Heart left ventricle (tissue), 13 donors: ENCODE results near the gene LMOD3.

Experiments
- POLR2A ChIP-seq, 2 donors: fragments of 450-650 bp; IDR thresholded peaks; one replicate each; pipeline ENCODE4 v1.6.1; 2017; ENCODE audit warnings: antibody characterized with exemption in 2 of 2, mild to moderate bottlenecking in 2 of 2, moderate library complexity in 2 of 2
- TF ChIP-seq, protein P1 (sequence below), 12 donors: fragments of 200-600 bp; sonication (generic) in 4 of 12; IDR thresholded peaks; one replicate each; pipeline versions ENCODE4 v1.5.0 to v1.8.0; 2018 to 2022; ENCODE audit warnings: antibody characterized with exemption in 12 of 12, mild to moderate bottlenecking in 5 of 12
- donor health status: ischemic (EF 13 %, LVEDD 7.1; RV severe dilation, severe dysfunction).
- donor health status: DM: no; HTN: yes; CAD: no.
- donor health status: DM: no; HTN: no; CAD: no.
- donor health status: ischemic (EF 25% LVEDD 6.9; RV normal size, moderate dysfunction).
- donor health status: ischemic (EF 25% LVEDD 5.7; RV mildly dilated, moderate dysfunction).
- donor health status: ischemic (EF 35%, LVEDD 5.7; RV mildly dilated, moderate dysfunction).
- donor health status: nonischemic (EF 11% LVEDD 7.7; RV severe dilation, severe dysfunction).
- donor health status: DM: yes; HTN: yes; CAD: no.
- donor health status: PGD.
- donor health status: ischemic (EF 29% LVEDD 5.4; RV normal size, mild dysfunction).
- donor health status: nonischemic (EF 23%, LVEDD 6.1; RV moderate dilation, normal function).

DNA sequence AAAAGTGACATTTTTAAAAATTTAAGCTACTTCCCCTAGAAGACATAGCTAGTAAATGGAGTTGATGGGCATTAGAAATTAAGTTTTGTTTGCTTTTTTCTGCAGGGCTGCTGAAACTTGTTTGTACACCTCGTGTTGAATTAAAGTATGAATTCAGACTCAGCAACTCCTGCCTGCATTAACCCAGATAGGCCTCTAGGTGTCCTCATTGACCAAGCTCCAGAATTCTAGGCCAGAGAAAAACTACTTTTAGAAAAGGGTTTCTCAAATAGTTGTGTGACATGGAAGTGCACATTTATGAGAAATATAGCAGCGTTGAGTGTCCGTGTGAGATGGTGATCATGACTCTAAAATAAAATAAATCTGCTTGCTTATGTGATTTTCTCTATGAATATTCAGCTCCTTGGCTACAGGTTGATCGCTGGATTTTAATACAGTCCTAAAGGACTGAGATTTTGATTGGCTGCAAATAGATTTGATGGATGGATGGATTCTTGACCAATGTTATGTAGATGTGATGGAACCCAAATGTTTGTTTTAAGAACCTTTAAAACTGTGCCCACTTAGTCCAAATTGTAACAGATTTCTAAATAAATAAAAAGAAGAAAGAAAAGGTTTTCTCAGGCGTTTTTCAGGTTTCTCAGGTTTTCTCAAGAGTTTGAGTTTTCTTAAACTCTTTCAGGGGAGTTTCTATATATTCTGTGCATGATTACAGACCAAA, 39.4 kb upstream of the LMOD3 start:
- TF ChIP-seq POLR2A (IDR thresholded peaks at IDR 0.05), result no peak
- TF ChIP-seq, protein P1, sequence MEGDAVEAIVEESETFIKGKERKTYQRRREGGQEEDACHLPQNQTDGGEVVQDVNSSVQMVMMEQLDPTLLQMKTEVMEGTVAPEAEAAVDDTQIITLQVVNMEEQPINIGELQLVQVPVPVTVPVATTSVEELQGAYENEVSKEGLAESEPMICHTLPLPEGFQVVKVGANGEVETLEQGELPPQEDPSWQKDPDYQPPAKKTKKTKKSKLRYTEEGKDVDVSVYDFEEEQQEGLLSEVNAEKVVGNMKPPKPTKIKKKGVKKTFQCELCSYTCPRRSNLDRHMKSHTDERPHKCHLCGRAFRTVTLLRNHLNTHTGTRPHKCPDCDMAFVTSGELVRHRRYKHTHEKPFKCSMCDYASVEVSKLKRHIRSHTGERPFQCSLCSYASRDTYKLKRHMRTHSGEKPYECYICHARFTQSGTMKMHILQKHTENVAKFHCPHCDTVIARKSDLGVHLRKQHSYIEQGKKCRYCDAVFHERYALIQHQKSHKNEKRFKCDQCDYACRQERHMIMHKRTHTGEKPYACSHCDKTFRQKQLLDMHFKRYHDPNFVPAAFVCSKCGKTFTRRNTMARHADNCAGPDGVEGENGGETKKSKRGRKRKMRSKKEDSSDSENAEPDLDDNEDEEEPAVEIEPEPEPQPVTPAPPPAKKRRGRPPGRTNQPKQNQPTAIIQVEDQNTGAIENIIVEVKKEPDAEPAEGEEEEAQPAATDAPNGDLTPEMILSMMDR (IDR thresholded peaks at IDR 0.05), result peak; percentile 90 to 99 (median 94)
